ENCODE measurements around the gene PRRG2.

PRRG2 gene

DNA sequence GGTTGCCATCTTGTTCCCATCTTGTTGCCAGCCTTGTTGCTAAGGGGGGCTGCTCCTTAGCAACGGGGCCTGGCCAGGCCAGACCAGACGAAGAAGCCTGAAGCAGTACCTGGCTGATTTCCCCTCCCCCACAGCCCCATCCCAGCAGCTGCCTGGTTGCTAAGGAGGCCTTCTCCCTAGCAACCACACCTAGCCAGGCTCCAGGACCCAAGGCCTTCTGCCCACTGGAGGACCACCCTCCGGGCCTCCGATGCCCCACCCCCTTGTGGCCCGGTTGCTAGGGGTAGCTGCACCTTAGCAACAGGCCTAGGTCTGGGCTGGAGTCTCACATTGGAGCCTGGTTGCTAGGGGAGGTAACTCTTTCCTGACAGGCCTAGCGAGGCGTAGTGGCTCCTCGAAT is 3.9 kb downstream of the PRRG2 start:
- DNase-seq (ENCODE audit: low read depth in 3 of 3, low spot score in 1 of 3): no peak

DNA sequence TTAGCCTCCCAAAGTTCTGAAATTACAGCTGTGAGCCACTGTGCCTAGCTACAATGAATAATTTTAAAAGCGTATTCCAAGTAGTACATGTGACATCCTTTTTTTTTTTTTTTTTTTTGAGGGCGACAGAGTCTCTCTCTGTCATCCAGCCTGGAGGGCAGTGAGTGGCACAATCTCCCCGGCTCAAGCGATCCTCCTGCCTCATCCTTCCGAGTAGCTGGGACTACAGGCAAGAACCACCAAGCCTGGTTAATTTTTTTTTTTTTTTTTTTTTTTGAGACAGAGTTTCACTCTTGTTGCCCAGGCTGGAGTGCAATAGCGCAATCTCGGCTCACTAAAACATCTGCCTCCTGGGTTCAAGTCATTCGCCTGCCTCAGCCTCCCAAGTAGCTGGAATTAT is 6.1 kb downstream of the PRRG2 start:
- DNase-seq (ENCODE audit: low read depth in 3 of 3, low spot score in 1 of 3): no peak

GRCh38 chr19:49588365-49589122 is 7.4 kb downstream of the PRRG2 start:
- DNase-seq (ENCODE audit: low read depth in 3 of 3, low spot score in 1 of 3): no peak

DNA sequence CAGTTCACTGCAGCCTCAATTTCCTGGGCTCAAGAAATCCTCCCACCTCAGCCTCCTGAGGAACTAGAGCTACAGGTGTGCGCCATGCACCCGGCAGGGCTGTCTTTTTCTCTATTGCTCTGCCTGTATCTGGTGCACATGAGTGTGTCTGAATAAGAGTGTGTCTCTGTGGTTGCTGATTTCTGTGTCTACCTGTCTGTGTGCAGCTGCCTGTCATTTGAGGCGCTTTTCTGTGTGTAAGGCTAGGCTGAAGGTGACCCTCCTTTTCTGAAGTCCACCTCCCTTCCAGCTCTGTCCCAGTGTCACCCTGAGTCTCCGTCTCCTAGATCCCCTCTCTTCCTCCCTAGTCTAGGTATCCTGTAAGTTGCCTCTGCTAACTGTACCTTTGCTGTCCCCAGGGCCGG is 8.4 kb downstream of the PRRG2 start:
- no peak for DNase-seq (ENCODE audit: low read depth in 3 of 3, low spot score in 1 of 3)

- peak; percentile 80 to 92 (median 88) for DNase-seq (ENCODE audit: low read depth in 3 of 3, low spot score in 1 of 3)
Observed at GRCh38 chr19:49590071-49590970, 9.2 kb downstream of the PRRG2 start.

GRCh38 chr19:49590971-49591730 is 10.0 kb downstream of the PRRG2 start, which contains the start of gene PRR12:
TSS of gene PRR12 (plus strand) at chr19:49591182. CDS start at chr19:49591655, 473 bp downstream.
- peak; percentile 31 to 62 (median 61) for DNase-seq (ENCODE audit: low read depth in 3 of 3, low spot score in 1 of 3)

DNA sequence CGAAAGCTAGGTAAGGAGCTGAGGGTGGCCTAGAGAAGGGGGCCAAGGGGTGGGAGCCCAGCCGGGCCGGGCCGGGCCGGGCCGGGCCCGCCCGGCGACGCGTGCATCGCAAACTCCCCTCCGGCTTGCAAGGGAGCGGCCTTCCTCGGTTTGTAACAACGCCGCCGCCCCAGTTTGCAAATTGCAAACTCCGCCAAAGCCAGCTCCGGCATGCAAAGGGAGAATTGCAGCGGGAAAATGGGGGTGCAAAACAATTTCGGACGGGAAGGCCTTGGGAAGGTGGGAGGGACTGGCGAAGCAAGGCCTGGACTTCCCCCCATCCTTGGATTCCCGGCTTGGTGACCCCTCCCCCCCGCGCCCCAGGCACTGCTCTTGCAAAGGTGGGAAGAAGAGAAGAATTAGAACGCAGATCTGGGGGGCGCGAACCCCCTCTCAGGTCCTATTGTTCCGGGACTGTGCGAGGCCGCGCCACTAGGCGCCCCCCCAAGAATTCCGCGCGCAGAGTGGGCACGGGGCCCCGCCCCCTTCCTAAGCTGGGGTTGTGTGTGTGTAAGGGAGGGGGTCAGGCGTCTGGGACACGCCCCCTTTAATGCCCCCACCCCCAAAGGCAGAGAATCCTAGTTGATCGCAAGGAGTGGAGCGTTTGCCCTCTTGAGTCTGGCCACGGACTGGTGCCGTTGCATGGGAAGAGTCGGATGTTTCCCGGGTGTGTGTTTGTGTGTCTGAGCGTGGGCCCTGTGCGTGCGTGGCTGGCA is 10.8 kb downstream of the PRRG2 start:
- peak in 1 of 3 donors; percentile 40 for DNase-seq (ENCODE audit: low read depth in 3 of 3, low spot score in 1 of 3)

DNA sequence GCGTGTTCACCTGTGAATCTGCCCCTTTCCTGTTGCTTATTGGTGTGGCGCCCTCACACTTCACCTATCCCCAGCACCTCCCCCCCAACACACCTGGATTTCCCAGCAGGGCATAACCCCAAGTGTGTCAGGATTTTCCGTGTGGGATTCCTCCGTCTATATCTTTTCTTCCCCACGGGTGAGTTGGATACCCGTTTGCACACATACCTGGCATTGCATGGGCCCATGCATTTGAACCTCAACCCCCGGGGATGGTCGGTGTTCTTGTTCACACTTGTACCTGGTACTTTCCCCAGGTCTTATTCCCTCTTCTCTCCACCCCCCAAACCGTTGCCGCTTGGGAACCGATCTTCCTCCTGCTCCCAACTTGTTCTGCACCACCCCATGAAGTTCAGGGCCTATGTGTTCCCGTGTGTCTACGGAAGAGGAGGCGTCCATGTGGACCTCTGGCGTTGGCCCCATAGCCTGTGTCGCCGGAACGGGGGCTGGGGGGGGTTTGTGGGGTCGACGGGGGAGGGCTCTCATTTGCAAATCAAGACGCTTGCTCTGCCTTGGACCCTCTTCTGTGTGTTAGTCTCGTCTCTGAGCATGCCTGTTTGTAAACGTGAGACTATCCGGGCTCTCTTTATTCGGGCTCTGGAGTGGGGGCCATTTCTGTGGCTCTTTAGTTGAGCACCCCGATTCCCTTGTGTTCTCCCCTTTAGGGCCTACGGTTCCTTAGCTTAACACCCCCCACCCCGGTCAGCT is 11.5 kb downstream of the PRRG2 start:
- no peak for DNase-seq (ENCODE audit: low read depth in 3 of 3, low spot score in 1 of 3)

GRCh38 chr19:49593233-49594113 is 12.4 kb downstream of the PRRG2 start:
- peak; percentile 75 to 87 (median 82) for DNase-seq (ENCODE audit: low read depth in 3 of 3, low spot score in 1 of 3)

GRCh38 chr19:49594157-49594992 is 13.3 kb downstream of the PRRG2 start:
- no peak for DNase-seq (ENCODE audit: low read depth in 3 of 3, low spot score in 1 of 3)

DNA sequence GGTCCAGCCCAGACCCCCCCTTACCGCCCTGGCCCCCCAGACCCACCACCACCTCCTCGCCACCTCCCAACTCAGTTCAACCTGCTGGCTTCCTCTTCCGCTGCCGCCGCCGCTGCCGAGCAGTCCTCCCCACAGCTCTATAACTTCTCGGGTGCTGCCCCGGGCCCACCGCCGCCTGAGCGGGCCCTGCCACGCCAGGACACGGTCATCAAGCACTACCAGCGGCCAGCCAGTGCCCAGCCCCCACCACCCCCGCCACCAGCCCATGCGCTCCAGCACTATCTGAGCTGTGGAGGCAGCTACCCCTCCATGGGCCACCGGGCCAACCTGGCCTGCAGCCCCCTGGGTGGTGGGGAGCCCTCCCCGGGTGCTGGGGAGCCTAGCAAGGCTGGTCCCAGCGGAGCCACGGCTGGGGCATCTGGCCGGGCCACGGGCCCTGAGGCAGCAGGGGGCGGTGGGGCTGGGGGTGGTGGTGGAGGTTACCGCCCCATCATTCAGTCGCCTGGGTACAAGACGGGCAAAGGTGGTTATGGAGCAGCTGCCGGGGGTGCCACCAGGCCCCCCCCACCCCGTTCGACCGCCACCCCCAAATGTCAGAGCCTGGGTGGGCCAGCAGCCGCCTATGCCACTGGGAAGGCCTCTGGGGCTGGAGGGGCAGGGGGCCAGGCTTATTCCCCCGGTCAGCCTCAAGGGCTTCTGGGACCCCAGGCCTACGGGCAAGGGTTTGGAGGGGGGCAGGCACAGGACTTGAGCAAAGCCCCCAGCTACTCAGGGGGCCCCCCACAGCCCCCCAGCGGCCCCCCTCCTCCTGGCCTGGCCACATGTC is 14.1 kb downstream of the PRRG2 start:
- no peak for DNase-seq (ENCODE audit: low read depth in 3 of 3, low spot score in 1 of 3)

DNA sequence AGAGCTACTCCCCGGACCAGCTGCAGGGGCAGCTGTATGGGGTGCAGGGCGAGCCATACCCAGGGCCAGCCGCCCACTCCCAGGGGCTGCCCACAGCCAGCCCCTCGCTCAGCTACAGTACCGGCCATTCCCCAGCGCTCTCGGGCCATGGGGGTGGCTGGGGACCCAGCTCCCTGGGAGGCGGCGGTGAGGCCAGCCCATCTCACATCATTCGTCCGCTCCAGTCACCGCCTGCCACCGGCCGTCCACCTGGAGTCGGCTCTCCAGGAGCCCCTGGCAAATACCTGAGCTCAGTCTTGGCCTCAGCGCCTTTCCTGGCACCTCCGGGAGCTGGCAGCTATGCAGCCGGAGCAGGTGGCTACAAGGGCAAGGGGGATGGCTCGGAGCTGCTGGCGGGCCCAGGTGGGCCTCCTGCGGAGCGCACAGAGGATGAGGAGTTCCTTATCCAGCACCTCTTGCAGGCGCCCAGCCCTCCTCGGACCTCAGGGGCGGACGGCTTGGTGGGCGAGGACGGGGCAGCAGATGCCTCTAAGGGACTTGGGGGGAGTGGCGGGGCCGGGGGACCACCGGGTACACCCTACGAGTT is 14.8 kb downstream of the PRRG2 start:
- DNase-seq (ENCODE audit: low read depth in 3 of 3, low spot score in 1 of 3): no peak

- no peak for DNase-seq (ENCODE audit: low read depth in 3 of 3, low spot score in 1 of 3)
Observed at GRCh38 chr19:49596407-49596806, 15.3 kb downstream of the PRRG2 start.

- DNase-seq (ENCODE audit: low read depth in 3 of 3, low spot score in 1 of 3): no peak
Observed at GRCh38 chr19:49596954-49597702, 16.0 kb downstream of the PRRG2 start.

GRCh38 chr19:49597703-49597974 is 16.5 kb downstream of the PRRG2 start:
- DNase-seq (ENCODE audit: low read depth in 3 of 3, low spot score in 1 of 3): no peak

Measured in stimulated activated CD4-positive, alpha-beta T cell treated with anti-CD3 and anti-CD28 coated beads, TNF-alpha, amount 100 ng/mL, for 1 hour (primary cell).